ENCODE results near the gene CAMK1G. TPM values are rescaled to one million over a fixed set of nuclear protein-coding genes. Genes with fewer than 3 reads are reported as not detected.

CAMK1G gene
- polyA plus RNA-seq, 1 donor from 2014 or later: 3.0 TPM

- Histone ChIP-seq H3K79me2 (replicated peaks; ENCODE audit: insufficient read depth, low read length) (no peaks in the 10 kb centered on the region), H3K4me3 (ENCODE audit: low read length) (no peak overlapping the region), H3K9me3 (ENCODE audit: low read length) (no peaks in the 10 kb centered on the region), H4K20me1 (ENCODE audit: insufficient read depth) (no peaks in the 10 kb centered on the region), H3K27me3 (ENCODE audit: insufficient read depth, low read depth, low read length) (no peaks in the 10 kb centered on the region), H3K36me3 (ENCODE audit: insufficient read depth, low read length) (no peaks in the 10 kb centered on the region), H3K4me2 (ENCODE audit: low read length) (no peak overlapping the region), H3K9ac (ENCODE audit: low read length) (no peak overlapping the region), H3K9me2 (ENCODE audit: insufficient read depth, low read length) (no peaks in the 10 kb centered on the region), H3K27ac (ENCODE audit: low read length) (no peak overlapping the region), H3F3A (ENCODE audit: insufficient read depth, low read length, poor library complexity, severe bottlenecking) (no peaks in the 10 kb centered on the region), H2AFZ (ENCODE audit: low read depth, low read length) (no peak overlapping the region)
- TF ChIP-seq EZH2 (IDR thresholded peaks at IDR 0.05; ENCODE audit: borderline replicate concordance, insufficient read depth, low read length, poor library complexity, severe bottlenecking) (no peak), EP300 (conservative IDR thresholded peaks at IDR 0.05; ENCODE audit: poor library complexity, severe bottlenecking) (no peak), MXI1 (conservative IDR thresholded peaks at IDR 0.05; ENCODE audit: poor library complexity, severe bottlenecking) (no peak), TAF1 (IDR thresholded peaks at IDR 0.05; ENCODE audit: low read depth) (no peak), POLR2AphosphoS5 (IDR thresholded peaks at IDR 0.05) (no peak), REST (IDR thresholded peaks at IDR 0.05; ENCODE audit: borderline replicate concordance) (no peak), CTCF (IDR thresholded peaks at IDR 0.05; ENCODE audit: poor library complexity, severe bottlenecking) (no peak), SMC3 (conservative IDR thresholded peaks at IDR 0.05; ENCODE audit: poor library complexity) (no peak), RAD21 (conservative IDR thresholded peaks at IDR 0.05) (no peak)
Observed at GRCh38 chr1:209544098-209544497, 39.4 kb upstream of the CAMK1G start.

GRCh38 chr1:209545423-209545822 lies 38.1 kb upstream of the CAMK1G start:
- H3K9ac ChIP-seq (ENCODE audit: low read length): no peak overlapping the region
- no peaks in the 10 kb centered on the region for H3K36me3 ChIP-seq (ENCODE audit: insufficient read depth, low read length)
- no peak overlapping the region for H2AFZ ChIP-seq (ENCODE audit: low read depth, low read length)
- H3K27me3 ChIP-seq (ENCODE audit: insufficient read depth, low read depth, low read length): no peaks in the 10 kb centered on the region
- H3K79me2 ChIP-seq (replicated peaks; ENCODE audit: insufficient read depth, low read length): no peaks in the 10 kb centered on the region
- no peak overlapping the region for H3K27ac ChIP-seq (ENCODE audit: low read length)
- TF ChIP-seq POLR2AphosphoS5 (IDR thresholded peaks at IDR 0.05): no peak
- TF ChIP-seq SMC3 (conservative IDR thresholded peaks at IDR 0.05; ENCODE audit: poor library complexity): no peak
- TF ChIP-seq RAD21 (conservative IDR thresholded peaks at IDR 0.05): no peak
- TF ChIP-seq REST (IDR thresholded peaks at IDR 0.05; ENCODE audit: borderline replicate concordance): no peak
- TF ChIP-seq EZH2 (IDR thresholded peaks at IDR 0.05; ENCODE audit: borderline replicate concordance, insufficient read depth, low read length, poor library complexity, severe bottlenecking): no peak
- TF ChIP-seq MXI1 (conservative IDR thresholded peaks at IDR 0.05; ENCODE audit: poor library complexity, severe bottlenecking): no peak
- TF ChIP-seq TAF1 (IDR thresholded peaks at IDR 0.05; ENCODE audit: low read depth): no peak
- TF ChIP-seq EP300 (conservative IDR thresholded peaks at IDR 0.05; ENCODE audit: poor library complexity, severe bottlenecking): no peak
- TF ChIP-seq CTCF (IDR thresholded peaks at IDR 0.05; ENCODE audit: poor library complexity, severe bottlenecking): no peak
- no peak overlapping the region for H3K4me3 ChIP-seq (ENCODE audit: low read length)
- H3K9me3 ChIP-seq (ENCODE audit: low read length): no peaks in the 10 kb centered on the region
- H4K20me1 ChIP-seq (ENCODE audit: insufficient read depth): no peaks in the 10 kb centered on the region
- H3F3A ChIP-seq (ENCODE audit: insufficient read depth, low read length, poor library complexity, severe bottlenecking): no peaks in the 10 kb centered on the region
- no peak overlapping the region for H3K4me2 ChIP-seq (ENCODE audit: low read length)
- H3K9me2 ChIP-seq (ENCODE audit: insufficient read depth, low read length): no peaks in the 10 kb centered on the region
